Loucy (cell line): ENCODE results near the gene ELOVL6.

Source experiments
- EZH2phosphoT487 ChIP-seq: fragments of 200-600 bp; IDR thresholded peaks from 2 replicates; pipeline ENCODE4 v1.6.1; 2018; ENCODE audit warnings: antibody characterized with exemption, mild to moderate bottlenecking, moderate library complexity, borderline replicate concordance
- TF ChIP-seq, protein P1 (sequence below): fragments of 200-600 bp; sonication (generic); conservative IDR thresholded peaks from 2 replicates; pipeline ENCODE4 v1.5.1; 2014; ENCODE audit warnings: mild to moderate bottlenecking, antibody characterized with exemption, low read length

DNA sequence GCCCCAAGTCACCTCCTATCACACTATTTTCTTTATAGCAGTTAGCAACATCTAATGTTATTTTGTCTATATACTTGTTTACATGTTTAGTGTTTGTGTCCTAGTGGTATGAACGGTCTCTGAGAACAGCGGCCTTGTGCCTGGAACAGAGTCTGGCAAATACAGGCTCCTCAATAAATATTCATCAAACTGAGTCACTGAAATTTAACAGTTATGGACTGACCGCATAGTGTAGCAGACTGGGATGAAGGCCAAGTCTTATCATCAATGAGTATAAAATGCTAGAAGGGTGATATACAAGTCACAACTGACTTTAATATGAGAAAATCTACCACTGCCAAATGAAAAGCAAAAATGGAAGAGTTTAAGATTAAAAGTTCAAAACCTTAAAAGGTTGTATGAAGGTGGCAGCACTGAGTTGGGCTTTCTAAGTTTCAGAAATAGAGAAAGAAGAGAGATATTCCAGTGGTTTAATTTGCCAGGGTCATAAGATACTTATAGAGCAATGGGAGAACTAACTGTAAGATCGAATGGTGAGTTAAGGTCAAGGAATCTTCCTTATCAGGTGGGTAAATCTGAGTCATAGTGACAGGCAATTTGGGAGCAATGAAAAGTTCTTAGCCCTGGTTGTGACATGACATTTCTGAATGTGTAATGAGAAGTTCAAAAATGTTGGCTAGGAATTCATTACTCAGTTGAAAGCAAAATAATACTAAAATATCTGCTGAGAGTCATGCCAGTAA lies 34.9 kb downstream of the ELOVL6 start:
- TF ChIP-seq, protein P1, sequence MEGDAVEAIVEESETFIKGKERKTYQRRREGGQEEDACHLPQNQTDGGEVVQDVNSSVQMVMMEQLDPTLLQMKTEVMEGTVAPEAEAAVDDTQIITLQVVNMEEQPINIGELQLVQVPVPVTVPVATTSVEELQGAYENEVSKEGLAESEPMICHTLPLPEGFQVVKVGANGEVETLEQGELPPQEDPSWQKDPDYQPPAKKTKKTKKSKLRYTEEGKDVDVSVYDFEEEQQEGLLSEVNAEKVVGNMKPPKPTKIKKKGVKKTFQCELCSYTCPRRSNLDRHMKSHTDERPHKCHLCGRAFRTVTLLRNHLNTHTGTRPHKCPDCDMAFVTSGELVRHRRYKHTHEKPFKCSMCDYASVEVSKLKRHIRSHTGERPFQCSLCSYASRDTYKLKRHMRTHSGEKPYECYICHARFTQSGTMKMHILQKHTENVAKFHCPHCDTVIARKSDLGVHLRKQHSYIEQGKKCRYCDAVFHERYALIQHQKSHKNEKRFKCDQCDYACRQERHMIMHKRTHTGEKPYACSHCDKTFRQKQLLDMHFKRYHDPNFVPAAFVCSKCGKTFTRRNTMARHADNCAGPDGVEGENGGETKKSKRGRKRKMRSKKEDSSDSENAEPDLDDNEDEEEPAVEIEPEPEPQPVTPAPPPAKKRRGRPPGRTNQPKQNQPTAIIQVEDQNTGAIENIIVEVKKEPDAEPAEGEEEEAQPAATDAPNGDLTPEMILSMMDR: peak; percentile 27; the same call in 1 of the 2 replicates
- TF ChIP-seq EZH2phosphoT487: no peak
